Measurements from ENCODE around the gene PUM2.

The PUM2 gene

GRCh38 chr2:20350753-20351554 is at the start of gene PUM2:
Gene PUM2, minus strand, starts transcription at chr2:20350844. Its CDS starts 23,484 bp downstream, at chr2:20327360.
- DNase-seq (ENCODE audit: low spot score in 2 of 2) (peak; percentile 91 to 94), ATAC-seq (ENCODE audit: low read depth) (peak; percentile 80)
- Mint-ChIP-seq H3K27ac (no peak within 1 kb of the TSS), H3K36me3 (peaks cover 3% of the 10 kb centered on the region), H3K4me1 (peaks cover 23% of the 10 kb centered on the region), H3K4me3 (no peak within 1 kb of the TSS), H3K9me3 (no peaks in the 10 kb centered on the region), H3K27me3 (no peaks in the 10 kb centered on the region)

- Mint-ChIP-seq H3K27me3 (peaks cover 4% of the 10 kb centered on the region), H3K4me1 (no peaks in the 10 kb centered on the region), H3K4me3 (no peak overlapping the region), H3K36me3 (no peaks in the 10 kb centered on the region), H3K27ac (no peak overlapping the region), H3K9me3 (no peaks in the 10 kb centered on the region)
- no peak for ATAC-seq (ENCODE audit: low read depth)
- DNase-seq (ENCODE audit: low spot score in 2 of 2) = no peak
Observed at GRCh38 chr2:20400306-20400705, 49.7 kb upstream of the PUM2 start.

GRCh38 chr2:20398956-20399567 is 48.4 kb upstream of the PUM2 start:
- H3K27me3 Mint-ChIP-seq = peaks cover 4% of the 10 kb centered on the region
- H3K4me1 Mint-ChIP-seq = no peaks in the 10 kb centered on the region
- no peak overlapping the region for H3K4me3 Mint-ChIP-seq
- no peak overlapping the region for H3K27ac Mint-ChIP-seq
- ATAC-seq (ENCODE audit: low read depth) = no peak
- DNase-seq (ENCODE audit: low spot score in 2 of 2) = no peak
- no peaks in the 10 kb centered on the region for H3K36me3 Mint-ChIP-seq
- no peaks in the 10 kb centered on the region for H3K9me3 Mint-ChIP-seq

GRCh38 chr2:20397811-20398447 is 47.3 kb upstream of the PUM2 start:
- DNase-seq (ENCODE audit: low spot score in 2 of 2) = no peak
- H3K27ac Mint-ChIP-seq = no peak overlapping the region
- H3K4me1 Mint-ChIP-seq = no peaks in the 10 kb centered on the region
- ATAC-seq (ENCODE audit: low read depth) = no peak
- H3K4me3 Mint-ChIP-seq = no peak overlapping the region
- H3K36me3 Mint-ChIP-seq = no peaks in the 10 kb centered on the region
- no peaks in the 10 kb centered on the region for H3K9me3 Mint-ChIP-seq
- peaks cover 7% of the 10 kb centered on the region for H3K27me3 Mint-ChIP-seq

- Mint-ChIP-seq H3K9me3 (no peaks in the 10 kb centered on the region), H3K36me3 (no peaks in the 10 kb centered on the region), H3K27me3 (peaks cover 10% of the 10 kb centered on the region), H3K27ac (no peak overlapping the region), H3K4me3 (no peak overlapping the region), H3K4me1 (no peaks in the 10 kb centered on the region)
- ATAC-seq (ENCODE audit: low read depth) (no peak), DNase-seq (ENCODE audit: low spot score in 2 of 2) (no peak)
Observed at GRCh38 chr2:20396356-20397000, 45.8 kb upstream of the PUM2 start.

GRCh38 chr2:20393986-20394385 is 43.3 kb upstream of the PUM2 start:
- Mint-ChIP-seq H3K9me3 (no peaks in the 10 kb centered on the region), H3K4me1 (no peaks in the 10 kb centered on the region), H3K27me3 (peaks cover 9% of the 10 kb centered on the region), H3K4me3 (no peak overlapping the region), H3K36me3 (no peaks in the 10 kb centered on the region), H3K27ac (no peak overlapping the region)
- ATAC-seq (ENCODE audit: low read depth) (no peak), DNase-seq (ENCODE audit: low spot score in 2 of 2) (no peak)

- H3K27ac Mint-ChIP-seq = no peak overlapping the region
Observed at GRCh38 chr2:20391951-20392699, 41.5 kb upstream of the PUM2 start.

GRCh38 chr2:20390524-20391123 is 40.0 kb upstream of the PUM2 start:
- Mint-ChIP-seq H3K9me3 (no peaks in the 10 kb centered on the region), H3K27ac (no peak overlapping the region), H3K4me3 (no peak overlapping the region), H3K4me1 (no peaks in the 10 kb centered on the region), H3K36me3 (no peaks in the 10 kb centered on the region), H3K27me3 (peaks cover 6% of the 10 kb centered on the region)
- no peak for DNase-seq (ENCODE audit: low spot score in 2 of 2)
- no peak for ATAC-seq (ENCODE audit: low read depth)

More at GRCh38 chr2:20391951-20392699, 41.5 kb upstream of the PUM2 start:
- Mint-ChIP-seq H3K4me1 (no peaks in the 10 kb centered on the region), H3K27me3 (peaks cover 9% of the 10 kb centered on the region), H3K9me3 (no peaks in the 10 kb centered on the region), H3K36me3 (no peaks in the 10 kb centered on the region), H3K4me3 (no peak overlapping the region)
- DNase-seq (ENCODE audit: low spot score in 2 of 2) = no peak
- ATAC-seq (ENCODE audit: low read depth) = no peak

- no peak overlapping the region for H3K4me3 Mint-ChIP-seq
- DNase-seq (ENCODE audit: low spot score in 2 of 2) (no peak), ATAC-seq (ENCODE audit: low read depth) (no peak)
- H3K9me3 Mint-ChIP-seq = no peaks in the 10 kb centered on the region
- no peaks in the 10 kb centered on the region for H3K36me3 Mint-ChIP-seq
- H3K27me3 Mint-ChIP-seq = no peaks in the 10 kb centered on the region
- no peaks in the 10 kb centered on the region for H3K4me1 Mint-ChIP-seq
- H3K27ac Mint-ChIP-seq = no peak overlapping the region
Observed at GRCh38 chr2:20384953-20385352, 34.3 kb upstream of the PUM2 start.

GRCh38 chr2:20382965-20383810 is 32.5 kb upstream of the PUM2 start:
- ATAC-seq (ENCODE audit: low read depth) = no peak
- no peaks in the 10 kb centered on the region for H3K36me3 Mint-ChIP-seq
- DNase-seq (ENCODE audit: low spot score in 2 of 2) = no peak
- no peaks in the 10 kb centered on the region for H3K4me1 Mint-ChIP-seq
- H3K27ac Mint-ChIP-seq = no peak overlapping the region
- no peak overlapping the region for H3K4me3 Mint-ChIP-seq
- H3K9me3 Mint-ChIP-seq = no peaks in the 10 kb centered on the region
- H3K27me3 Mint-ChIP-seq = peaks cover 2% of the 10 kb centered on the region

GRCh38 chr2:20381457-20381856 is 30.8 kb upstream of the PUM2 start:
- H3K27ac Mint-ChIP-seq = no peak overlapping the region
- peaks cover 6% of the 10 kb centered on the region for H3K27me3 Mint-ChIP-seq
- no peak overlapping the region for H3K4me3 Mint-ChIP-seq
- H3K36me3 Mint-ChIP-seq = no peaks in the 10 kb centered on the region
- H3K9me3 Mint-ChIP-seq = no peaks in the 10 kb centered on the region
- no peak for ATAC-seq (ENCODE audit: low read depth)
- no peaks in the 10 kb centered on the region for H3K4me1 Mint-ChIP-seq
- no peak for DNase-seq (ENCODE audit: low spot score in 2 of 2)

GRCh38 chr2:20378891-20379519 is 28.4 kb upstream of the PUM2 start:
- no peak overlapping the region for H3K27ac Mint-ChIP-seq
- no peaks in the 10 kb centered on the region for H3K36me3 Mint-ChIP-seq
- H3K9me3 Mint-ChIP-seq = no peaks in the 10 kb centered on the region
- ATAC-seq (ENCODE audit: low read depth) = no peak
- no peaks in the 10 kb centered on the region for H3K4me1 Mint-ChIP-seq
- H3K27me3 Mint-ChIP-seq = peaks cover 9% of the 10 kb centered on the region
- no peak overlapping the region for H3K4me3 Mint-ChIP-seq
- no peak for DNase-seq (ENCODE audit: low spot score in 2 of 2)

All from memory B cell (primary cell).